ENCODE results near the gene CLEC7A.

The CLEC7A gene

DNA sequence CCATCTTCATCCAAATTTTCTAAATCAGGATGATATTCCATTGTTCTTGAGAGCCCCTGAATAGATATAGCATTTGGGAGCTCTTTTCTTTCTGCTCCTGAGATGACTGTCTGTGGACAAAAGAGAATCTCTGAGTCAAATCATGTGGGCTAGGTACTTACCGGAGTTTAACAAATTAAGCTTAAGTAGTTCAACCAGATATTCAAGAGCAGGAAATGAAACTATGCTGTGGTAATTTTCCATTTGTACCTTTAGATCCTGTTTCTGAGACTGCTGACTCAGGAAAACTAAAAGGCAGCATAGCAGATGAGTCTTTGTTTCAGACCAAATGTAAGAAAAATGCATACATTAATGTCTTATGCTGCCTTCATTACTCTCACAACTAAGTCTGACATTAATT lies at the start of gene CLEC7A:
Gene CLEC7A (minus strand): TSS at position 158 of the 400 bp plus-strand sequence. CDS start 117 bp downstream, at position 41.
- no peak for DNase-seq (ENCODE audit: low spot score)

DNA sequence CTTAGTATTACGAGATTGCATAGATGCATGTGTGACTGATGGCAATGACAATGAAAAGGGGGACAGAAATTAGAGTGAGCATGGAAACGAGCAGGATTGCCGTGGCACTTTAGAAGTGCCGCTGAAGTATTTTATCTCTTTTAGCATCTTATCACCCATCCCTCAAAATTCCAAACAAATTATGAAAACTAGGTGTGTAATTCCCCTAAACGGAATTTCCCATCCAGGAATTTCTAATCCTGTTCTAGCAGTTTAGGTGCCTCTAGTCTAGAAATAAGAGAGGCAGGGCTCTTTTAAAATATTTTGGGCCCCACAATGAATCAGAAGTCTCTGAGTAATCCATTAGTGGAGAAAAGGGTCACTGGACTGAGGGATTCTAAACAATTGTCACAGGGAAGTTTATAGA lies 49.8 kb upstream of the CLEC7A start:
- DNase-seq (ENCODE audit: low spot score) = no peak

DNA sequence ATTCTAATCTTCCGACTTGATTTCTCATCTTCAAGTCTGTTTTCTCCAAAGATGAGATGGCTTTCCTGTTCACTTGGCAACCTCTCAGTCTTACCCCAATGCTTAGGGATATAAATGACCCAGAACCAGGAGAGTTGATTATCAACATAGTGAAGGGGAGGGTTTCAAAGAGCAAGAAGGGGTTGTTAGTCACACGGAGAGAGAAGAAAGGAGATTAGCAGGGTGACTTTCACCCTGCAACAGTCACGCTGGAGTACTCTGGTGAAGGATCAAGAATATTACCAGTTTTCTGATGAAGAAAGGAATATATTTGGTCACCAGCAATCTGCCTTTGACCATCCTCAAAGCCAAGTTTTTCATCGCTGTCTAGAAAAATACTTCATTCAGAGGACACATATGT lies 48.8 kb upstream of the CLEC7A start, which contains the start of gene TMEM52B:
Gene TMEM52B (plus strand): TSS at position 212 of the 400 bp plus-strand sequence. CDS start 543 bp downstream, outside the sequence.
- DNase-seq (ENCODE audit: low spot score) = no peak

- DNase-seq (ENCODE audit: low spot score) = no peak
Observed at GRCh38 chr12:10175846-10176636, 46.0 kb upstream of the CLEC7A start.

GRCh38 chr12:10174986-10175614 lies 45.1 kb upstream of the CLEC7A start:
- DNase-seq (ENCODE audit: low spot score) = no peak

GRCh38 chr12:10171973-10172728 lies 42.2 kb upstream of the CLEC7A start, which contains the start of gene OLR1:
OLR1 (minus strand) TSS chr12:10172132; CDS start chr12:10172077, 55 bp downstream.
- no peak for DNase-seq (ENCODE audit: low spot score)

DNA sequence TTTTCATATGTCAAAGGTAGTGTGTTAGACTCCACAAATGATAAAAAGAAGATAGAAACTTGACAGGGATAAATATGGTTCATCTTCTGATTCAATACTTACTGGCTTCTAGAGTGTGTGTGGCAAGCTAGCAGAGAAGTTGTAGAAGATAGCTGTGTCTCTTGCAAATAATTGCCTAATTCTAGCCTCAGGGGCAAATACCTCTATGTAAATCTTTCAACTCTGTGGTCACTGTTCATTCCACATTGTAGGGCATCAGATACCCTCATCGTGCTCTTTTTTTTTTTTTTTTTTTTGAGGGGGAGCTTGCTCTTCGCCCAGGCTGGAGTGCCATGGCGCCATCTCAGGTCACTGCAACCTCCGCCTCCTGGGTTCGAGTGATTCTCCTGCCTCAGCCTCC lies 40.2 kb upstream of the CLEC7A start:
- DNase-seq (ENCODE audit: low spot score) = no peak

GRCh38 chr12:10169104-10169503 lies 39.1 kb upstream of the CLEC7A start:
- no peak for DNase-seq (ENCODE audit: low spot score)

DNA sequence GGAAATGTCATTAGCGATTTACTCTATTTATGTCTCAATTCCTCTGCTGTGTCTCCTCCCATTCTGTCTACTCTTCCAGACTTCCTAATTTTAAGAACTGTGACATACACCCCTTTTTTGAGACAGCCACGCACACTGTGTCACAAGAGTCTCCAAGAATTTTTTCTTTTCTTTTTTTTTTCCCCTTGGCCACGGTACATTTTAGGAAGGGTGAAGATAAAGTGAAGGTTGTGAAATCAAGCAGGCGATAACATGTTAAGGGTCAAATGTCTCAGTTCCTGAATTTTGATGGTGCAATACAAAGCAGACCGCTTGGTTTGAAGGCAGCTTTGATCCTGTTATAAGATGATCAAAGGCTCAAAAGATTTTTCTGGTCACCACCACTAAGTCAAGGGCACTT lies 37.6 kb upstream of the CLEC7A start:
- no peak for DNase-seq (ENCODE audit: low spot score)

- no peak for DNase-seq (ENCODE audit: low spot score)
Observed at GRCh38 chr12:10165421-10165820, 35.4 kb upstream of the CLEC7A start.

DNA sequence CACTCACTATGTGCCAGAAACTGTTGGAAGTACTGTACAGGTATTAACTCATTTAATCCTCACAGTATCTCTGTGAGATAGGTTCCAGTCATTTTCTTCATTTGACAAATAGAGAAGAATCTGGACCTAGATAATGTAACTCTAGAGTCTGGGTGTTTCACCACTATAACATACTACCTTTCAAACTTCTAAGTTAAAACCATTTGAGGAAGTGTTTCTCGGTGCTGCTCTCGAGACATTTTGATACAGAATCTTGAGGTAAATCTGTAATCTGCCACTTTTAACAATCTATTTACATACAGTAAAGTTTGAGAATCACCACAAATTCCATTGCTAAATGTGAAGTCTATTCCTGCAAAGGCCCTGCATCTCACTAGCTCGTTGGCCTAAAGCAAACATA lies 33.1 kb upstream of the CLEC7A start:
- no peak for DNase-seq (ENCODE audit: low spot score)

- DNase-seq (ENCODE audit: low spot score) = no peak
Observed at GRCh38 chr12:10160617-10161385, 30.8 kb upstream of the CLEC7A start.

- no peak for DNase-seq (ENCODE audit: low spot score)
Observed at GRCh38 chr12:10159280-10159679, 29.3 kb upstream of the CLEC7A start.

DNA sequence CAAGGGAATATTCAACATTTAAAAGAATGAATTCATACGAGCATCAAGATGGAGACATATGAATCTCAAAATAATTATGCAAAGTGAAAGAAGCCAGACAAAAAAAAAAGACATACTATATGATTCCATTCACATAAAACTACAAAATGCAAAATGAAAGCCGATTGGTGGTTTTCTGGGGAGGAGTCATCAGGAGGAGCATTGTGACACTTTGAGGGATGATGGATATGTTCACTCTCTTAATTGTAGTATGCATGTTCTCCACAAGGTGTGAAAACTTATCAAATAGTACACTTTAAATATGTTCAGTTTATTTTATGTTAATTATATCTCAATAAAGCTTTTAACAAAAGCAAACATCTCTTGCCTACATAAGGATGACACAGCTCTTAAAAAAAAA lies 28.4 kb upstream of the CLEC7A start:
- no peak for DNase-seq (ENCODE audit: low spot score)

- DNase-seq (ENCODE audit: low spot score) = no peak
Observed at GRCh38 chr12:10155966-10156365, 26.0 kb upstream of the CLEC7A start.

- DNase-seq (ENCODE audit: low spot score) = no peak
Observed at GRCh38 chr12:10154145-10154496, 24.1 kb upstream of the CLEC7A start.

DNA sequence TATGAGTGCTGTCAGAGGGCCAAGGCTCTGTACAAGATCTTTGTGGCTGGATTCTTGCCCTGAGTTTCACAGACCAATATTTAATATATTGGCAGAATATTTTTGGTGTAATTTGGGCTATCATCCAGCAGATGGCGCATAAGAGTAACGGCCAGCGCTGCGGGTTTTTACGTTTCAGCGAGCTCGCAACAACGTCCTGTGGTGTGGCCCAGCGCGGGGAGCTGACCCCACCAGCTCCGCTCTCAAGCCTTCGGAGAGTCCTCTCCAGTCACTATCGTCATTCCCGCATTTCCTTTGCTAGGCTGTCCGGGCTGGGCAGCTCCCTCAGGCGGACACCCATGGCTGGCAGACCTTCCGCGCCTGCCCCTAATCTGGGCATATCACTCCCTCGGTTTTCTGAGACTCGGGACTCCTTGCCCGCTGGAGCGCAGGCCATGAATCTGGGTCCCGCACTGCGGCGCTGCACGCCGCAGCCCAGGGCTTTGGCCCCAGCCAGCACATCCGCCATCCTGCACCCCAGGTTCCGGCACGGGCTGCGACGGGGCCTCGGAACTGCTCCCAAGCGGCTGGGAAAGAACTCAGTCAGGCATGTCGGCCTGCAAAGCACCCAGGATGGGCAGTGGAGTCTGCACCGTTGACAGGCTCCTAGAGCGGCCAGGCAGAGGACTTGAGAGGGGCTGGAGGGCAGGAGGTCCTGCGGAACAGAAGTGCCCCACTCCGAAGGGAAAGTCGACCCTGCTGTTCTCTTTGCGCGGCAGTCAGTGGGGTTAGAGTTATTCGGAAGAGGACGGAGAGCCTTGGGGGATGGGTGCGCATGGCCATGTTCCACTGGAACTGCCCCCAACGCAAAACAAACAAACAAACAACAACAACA lies 23.5 kb upstream of the CLEC7A start:
- DNase-seq (ENCODE audit: low spot score) = peak; percentile 77

- no peak for DNase-seq (ENCODE audit: low spot score)
Observed at GRCh38 chr12:10151621-10152020, 21.6 kb upstream of the CLEC7A start.

DNA sequence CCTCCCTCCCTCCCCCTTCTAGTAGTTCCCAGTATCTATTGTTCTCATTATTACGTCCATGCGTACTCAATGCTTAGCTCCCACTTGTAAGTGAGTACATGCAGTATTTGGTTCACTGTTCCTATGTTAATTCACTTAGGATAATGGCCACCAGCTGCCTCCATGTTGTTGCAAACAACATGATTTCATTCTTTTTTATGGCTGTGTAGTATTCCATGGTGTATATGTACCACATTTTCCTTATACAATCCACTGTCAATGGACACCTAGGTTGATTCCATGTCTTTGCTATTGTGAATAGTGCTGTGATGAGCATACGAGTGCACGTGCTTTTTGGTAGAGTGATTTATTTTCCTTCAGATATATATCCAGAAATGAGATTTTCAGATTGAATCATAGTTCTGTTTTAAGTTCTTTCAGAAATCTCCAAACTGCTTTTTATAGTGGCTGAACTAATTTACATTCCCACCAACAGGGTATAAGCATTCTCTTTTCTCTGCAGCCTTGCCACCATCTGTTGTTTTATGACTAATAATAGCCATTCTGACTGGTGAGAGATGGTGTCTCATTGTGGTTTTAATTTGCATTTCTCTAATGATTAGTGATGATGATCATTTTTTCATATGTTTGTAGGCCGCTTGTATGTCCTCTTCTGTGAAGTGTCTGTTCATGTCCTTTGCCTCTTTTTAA lies 17.9 kb upstream of the CLEC7A start:
- no peak for DNase-seq (ENCODE audit: low spot score)

- no peak for DNase-seq (ENCODE audit: low spot score)
Observed at GRCh38 chr12:10142976-10143589, 13.1 kb upstream of the CLEC7A start.
